HepG2 (cell line): ENCODE results near the gene PNKP. TPM values are rescaled to one million over a fixed set of nuclear protein-coding genes. Genes with fewer than 3 reads are reported as not detected.
A peak's percentile ranks its signal among the peaks of the same experiment; 100 is the strongest.

ENCODE experiments used
- EP300 ChIP-seq, 3 experiments: sonication (generic) in 1 of 3; formaldehyde crosslinking in 1 of 3; IDR thresholded peaks; 2 replicates each; pipeline versions ENCODE4 v1.5.1 to v1.6.1; 2011 to 2020; ENCODE audit warnings: low read depth in 2 of 3, low read length in 2 of 3, borderline replicate concordance in 1 of 3, improper control_type of control experiment in 1 of 3, mild to moderate bottlenecking in 1 of 3, missing genetic modification reagents in 1 of 3, moderate library complexity in 1 of 3
- KLF11 ChIP-seq: IDR thresholded peaks from 2 replicates; pipeline ENCODE4 v1.6.1; 2016; ENCODE audit warnings: missing compliant biosample characterization
- PTBP1 ChIP-seq: fragments of 200-400 bp; formaldehyde crosslinking; IDR thresholded peaks from 2 replicates; pipeline ENCODE4 v1.6.1; 2018; ENCODE audit warnings: low read length, low read depth; ENCODE audit not compliant: poor library complexity, severe bottlenecking
- SOX13 ChIP-seq, 3 experiments: fragments of 450-650 bp in 1 of 3; sonication (generic) in 1 of 3; formaldehyde crosslinking in 1 of 3; IDR thresholded peaks in 2 of 3; conservative IDR thresholded peaks in 1 of 3; 2 replicates each; pipeline versions ENCODE4 v1.5.0 to v1.6.1; 2016 to 2020; ENCODE audit warnings: antibody characterized with exemption in 1 of 3, mild to moderate bottlenecking in 1 of 3, missing compliant biosample characterization in 1 of 3, missing genetic modification reagents in 1 of 3, moderate library complexity in 1 of 3
- YEATS4 ChIP-seq: sonication (generic); formaldehyde crosslinking; IDR thresholded peaks from 2 replicates; pipeline ENCODE4 v1.4.0; 2020; ENCODE audit warnings: missing genetic modification reagents, borderline replicate concordance
- ZBTB7B ChIP-seq: sonication (generic); formaldehyde crosslinking; IDR thresholded peaks from 2 replicates; pipeline ENCODE4 v1.4.0; 2020; ENCODE audit warnings: missing genetic modification reagents
- ZNF33B ChIP-seq: sonication (generic); formaldehyde crosslinking; IDR thresholded peaks from 2 replicates; pipeline ENCODE4 v1.5.1; 2020; ENCODE audit warnings: mild to moderate bottlenecking, missing genetic modification reagents
- ZNF34 ChIP-seq: sonication (generic); formaldehyde crosslinking; IDR thresholded peaks from 2 replicates; pipeline ENCODE4 v1.4.0; 2020; ENCODE audit warnings: mild to moderate bottlenecking, missing genetic modification reagents, borderline replicate concordance
- ZNF619 ChIP-seq: sonication (generic); formaldehyde crosslinking; IDR thresholded peaks from 2 replicates; pipeline ENCODE4 v1.4.0; 2020; ENCODE audit warnings: mild to moderate bottlenecking, missing genetic modification reagents
- polyA plus RNA-seq, 8 experiments: library from polyadenylated mRNA; depleted of rRNA in 3 of 8; stranded (reverse) in 7 of 8; unstranded in 1 of 8; fragments of >200 nt; fragmentation: Illumina TruSeq in 4 of 8; extraction: Trizol in 4 of 8; gene quantifications; 2 replicates each; pipeline versions ENCODE4 v1.2.1 to v1.2.3, GENCODE V29; 2011 to 2016; ENCODE audit warnings: low read depth in 4 of 8, missing spikeins in 1 of 8, mixed read lengths in 1 of 8; ENCODE audit not compliant: insufficient read depth in 1 of 8
- total RNA-seq, 5 experiments: library from RNA; depleted of rRNA; stranded (reverse); fragments of >200 nt; fragmentation: Illumina TruSeq; extraction: Trizol; gene quantifications; 2 replicates each; pipeline ENCODE4 v1.2.3, GENCODE V29; 2016; ENCODE audit warnings: low read depth in 1 of 5
- TF ChIP-seq, protein P1 (sequence below): IDR thresholded peaks from 2 replicates; pipeline ENCODE4 v1.6.1; 2016; ENCODE audit warnings: low read depth
- TF ChIP-seq, protein P2 (sequence below): sonication (generic); formaldehyde crosslinking; IDR thresholded peaks from 2 replicates; pipeline ENCODE4 v1.4.0; 2020; ENCODE audit warnings: missing genetic modification reagents
- TF ChIP-seq, protein P3 (sequence below): sonication (generic); formaldehyde crosslinking; IDR thresholded peaks from 2 replicates; pipeline ENCODE4 v1.9.0; 2021; ENCODE audit warnings: missing genetic modification reagents, borderline replicate concordance
- TF ChIP-seq, protein P4 (sequence below): IDR thresholded peaks from 2 replicates; pipeline ENCODE4 v1.6.1; 2016; ENCODE audit warnings: missing compliant biosample characterization, missing genetic modification reagents, borderline replicate concordance

Gene PNKP
- total and polyA plus RNA-seq, 2 of the 13 experiments (the other 11 are each of a cell fraction or from before 2014, with no cell fraction given): 12.7 to 27.1 TPM

DNA sequence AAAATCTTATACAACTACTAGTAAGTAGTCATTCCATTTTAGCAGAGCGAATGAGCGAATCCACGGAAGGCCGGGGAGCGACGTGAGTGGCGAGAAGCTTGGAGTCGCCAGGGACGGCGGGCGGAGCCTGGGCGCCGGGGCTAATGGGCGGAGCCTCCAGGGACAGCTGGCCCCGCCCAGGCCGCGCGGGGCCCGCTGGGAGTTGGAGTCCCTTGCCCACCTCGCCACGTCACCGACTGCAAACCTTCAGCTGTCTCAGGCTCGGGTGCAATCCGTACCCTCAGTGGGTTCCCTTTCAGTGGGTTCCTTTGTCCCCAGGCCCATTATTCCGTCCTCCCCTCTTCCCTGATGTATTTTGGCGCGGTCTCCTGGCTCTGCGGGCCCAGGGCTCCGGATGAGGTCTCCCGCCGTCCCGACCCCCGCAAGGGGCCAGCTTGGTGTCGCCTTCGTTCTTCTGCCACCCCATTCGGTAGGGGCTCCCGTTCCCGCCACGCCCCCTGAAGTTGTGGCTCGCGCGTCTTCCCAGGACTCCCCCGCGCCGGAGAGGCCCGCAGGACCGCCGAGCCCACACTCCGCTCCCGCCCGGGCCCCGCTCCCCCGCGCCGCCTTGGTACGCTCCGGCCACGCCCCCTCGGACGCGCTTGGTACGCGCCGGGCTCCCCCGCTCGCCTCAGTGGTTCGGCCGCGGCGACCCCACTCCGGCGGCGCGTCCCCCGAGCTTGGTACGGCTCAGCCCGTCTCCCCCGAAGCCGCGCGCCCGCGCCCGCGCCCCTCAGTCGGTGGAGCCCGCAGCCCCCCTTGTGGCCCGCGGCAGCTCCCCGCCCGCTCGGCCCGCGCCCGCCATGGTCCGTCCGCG, 16.7 kb downstream of the PNKP start, which contains the start of gene PTOV1 (continued):
- TF ChIP-seq, protein P1, sequence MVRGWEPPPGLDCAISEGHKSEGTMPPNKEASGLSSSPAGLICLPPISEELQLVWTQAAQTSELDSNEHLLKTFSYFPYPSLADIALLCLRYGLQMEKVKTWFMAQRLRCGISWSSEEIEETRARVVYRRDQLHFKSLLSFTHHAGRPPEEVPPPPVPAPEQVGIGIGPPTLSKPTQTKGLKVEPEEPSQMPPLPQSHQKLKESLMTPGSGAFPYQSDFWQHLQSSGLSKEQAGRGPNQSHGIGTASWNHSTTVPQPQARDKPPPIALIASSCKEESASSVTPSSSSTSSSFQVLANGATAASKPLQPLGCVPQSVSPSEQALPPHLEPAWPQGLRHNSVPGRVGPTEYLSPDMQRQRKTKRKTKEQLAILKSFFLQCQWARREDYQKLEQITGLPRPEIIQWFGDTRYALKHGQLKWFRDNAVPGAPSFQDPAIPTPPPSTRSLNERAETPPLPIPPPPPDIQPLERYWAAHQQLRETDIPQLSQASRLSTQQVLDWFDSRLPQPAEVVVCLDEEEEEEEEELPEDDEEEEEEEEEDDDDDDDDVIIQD (CRISPR knock-in tag): no peak
- 0 out of 4 replicates have a peak, but pooled peaks of 1 of the 2 experiments have one; percentile 35 for TF ChIP-seq EP300 (IDR thresholded peaks at IDR 0.05; ENCODE audit: low read depth in 2 of 2, low read length in 2 of 2)
- TF ChIP-seq EP300 (CRISPR knock-in tag; IDR thresholded peaks at IDR 0.05; ENCODE audit: borderline replicate concordance): peak; percentile 20; the same call in 1 of the 2 replicates
- TF ChIP-seq KLF11 (CRISPR knock-in tag): no peak
- TF ChIP-seq ZNF34 (CRISPR knock-in tag): no peak
- TF ChIP-seq, protein P2, sequence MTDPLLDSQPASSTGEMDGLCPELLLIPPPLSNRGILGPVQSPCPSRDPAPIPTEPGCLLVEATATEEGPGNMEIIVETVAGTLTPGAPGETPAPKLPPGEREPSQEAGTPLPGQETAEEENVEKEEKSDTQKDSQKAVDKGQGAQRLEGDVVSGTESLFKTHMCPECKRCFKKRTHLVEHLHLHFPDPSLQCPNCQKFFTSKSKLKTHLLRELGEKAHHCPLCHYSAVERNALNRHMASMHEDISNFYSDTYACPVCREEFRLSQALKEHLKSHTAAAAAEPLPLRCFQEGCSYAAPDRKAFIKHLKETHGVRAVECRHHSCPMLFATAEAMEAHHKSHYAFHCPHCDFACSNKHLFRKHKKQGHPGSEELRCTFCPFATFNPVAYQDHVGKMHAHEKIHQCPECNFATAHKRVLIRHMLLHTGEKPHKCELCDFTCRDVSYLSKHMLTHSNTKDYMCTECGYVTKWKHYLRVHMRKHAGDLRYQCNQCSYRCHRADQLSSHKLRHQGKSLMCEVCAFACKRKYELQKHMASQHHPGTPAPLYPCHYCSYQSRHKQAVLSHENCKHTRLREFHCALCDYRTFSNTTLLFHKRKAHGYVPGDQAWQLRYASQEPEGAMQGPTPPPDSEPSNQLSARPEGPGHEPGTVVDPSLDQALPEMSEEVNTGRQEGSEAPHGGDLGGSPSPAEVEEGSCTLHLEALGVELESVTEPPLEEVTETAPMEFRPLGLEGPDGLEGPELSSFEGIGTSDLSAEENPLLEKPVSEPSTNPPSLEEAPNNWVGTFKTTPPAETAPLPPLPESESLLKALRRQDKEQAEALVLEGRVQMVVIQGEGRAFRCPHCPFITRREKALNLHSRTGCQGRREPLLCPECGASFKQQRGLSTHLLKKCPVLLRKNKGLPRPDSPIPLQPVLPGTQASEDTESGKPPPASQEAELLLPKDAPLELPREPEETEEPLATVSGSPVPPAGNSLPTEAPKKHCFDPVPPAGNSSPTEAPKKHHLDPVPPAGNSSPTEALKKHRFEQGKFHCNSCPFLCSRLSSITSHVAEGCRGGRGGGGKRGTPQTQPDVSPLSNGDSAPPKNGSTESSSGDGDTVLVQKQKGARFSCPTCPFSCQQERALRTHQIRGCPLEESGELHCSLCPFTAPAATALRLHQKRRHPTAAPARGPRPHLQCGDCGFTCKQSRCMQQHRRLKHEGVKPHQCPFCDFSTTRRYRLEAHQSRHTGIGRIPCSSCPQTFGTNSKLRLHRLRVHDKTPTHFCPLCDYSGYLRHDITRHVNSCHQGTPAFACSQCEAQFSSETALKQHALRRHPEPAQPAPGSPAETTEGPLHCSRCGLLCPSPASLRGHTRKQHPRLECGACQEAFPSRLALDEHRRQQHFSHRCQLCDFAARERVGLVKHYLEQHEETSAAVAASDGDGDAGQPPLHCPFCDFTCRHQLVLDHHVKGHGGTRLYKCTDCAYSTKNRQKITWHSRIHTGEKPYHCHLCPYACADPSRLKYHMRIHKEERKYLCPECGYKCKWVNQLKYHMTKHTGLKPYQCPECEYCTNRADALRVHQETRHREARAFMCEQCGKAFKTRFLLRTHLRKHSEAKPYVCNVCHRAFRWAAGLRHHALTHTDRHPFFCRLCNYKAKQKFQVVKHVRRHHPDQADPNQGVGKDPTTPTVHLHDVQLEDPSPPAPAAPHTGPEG (CRISPR knock-in tag): 0 out of 2 replicates have a peak, but pooled peaks have one; percentile 59
- TF ChIP-seq ZNF33B: peak; percentile 63; the same call in 1 of the 2 replicates
- TF ChIP-seq, protein P3, sequence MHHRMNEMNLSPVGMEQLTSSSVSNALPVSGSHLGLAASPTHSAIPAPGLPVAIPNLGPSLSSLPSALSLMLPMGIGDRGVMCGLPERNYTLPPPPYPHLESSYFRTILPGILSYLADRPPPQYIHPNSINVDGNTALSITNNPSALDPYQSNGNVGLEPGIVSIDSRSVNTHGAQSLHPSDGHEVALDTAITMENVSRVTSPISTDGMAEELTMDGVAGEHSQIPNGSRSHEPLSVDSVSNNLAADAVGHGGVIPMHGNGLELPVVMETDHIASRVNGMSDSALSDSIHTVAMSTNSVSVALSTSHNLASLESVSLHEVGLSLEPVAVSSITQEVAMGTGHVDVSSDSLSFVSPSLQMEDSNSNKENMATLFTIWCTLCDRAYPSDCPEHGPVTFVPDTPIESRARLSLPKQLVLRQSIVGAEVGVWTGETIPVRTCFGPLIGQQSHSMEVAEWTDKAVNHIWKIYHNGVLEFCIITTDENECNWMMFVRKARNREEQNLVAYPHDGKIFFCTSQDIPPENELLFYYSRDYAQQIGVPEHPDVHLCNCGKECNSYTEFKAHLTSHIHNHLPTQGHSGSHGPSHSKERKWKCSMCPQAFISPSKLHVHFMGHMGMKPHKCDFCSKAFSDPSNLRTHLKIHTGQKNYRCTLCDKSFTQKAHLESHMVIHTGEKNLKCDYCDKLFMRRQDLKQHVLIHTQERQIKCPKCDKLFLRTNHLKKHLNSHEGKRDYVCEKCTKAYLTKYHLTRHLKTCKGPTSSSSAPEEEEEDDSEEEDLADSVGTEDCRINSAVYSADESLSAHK (CRISPR knock-in tag): no peak
- no peak for TF ChIP-seq PTBP1
- peak; percentile 96 for TF ChIP-seq YEATS4 (CRISPR knock-in tag)
- TF ChIP-seq, protein P4, sequence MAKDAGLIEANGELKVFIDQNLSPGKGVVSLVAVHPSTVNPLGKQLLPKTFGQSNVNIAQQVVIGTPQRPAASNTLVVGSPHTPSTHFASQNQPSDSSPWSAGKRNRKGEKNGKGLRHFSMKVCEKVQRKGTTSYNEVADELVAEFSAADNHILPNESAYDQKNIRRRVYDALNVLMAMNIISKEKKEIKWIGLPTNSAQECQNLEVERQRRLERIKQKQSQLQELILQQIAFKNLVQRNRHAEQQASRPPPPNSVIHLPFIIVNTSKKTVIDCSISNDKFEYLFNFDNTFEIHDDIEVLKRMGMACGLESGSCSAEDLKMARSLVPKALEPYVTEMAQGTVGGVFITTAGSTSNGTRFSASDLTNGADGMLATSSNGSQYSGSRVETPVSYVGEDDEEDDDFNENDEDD (CRISPR knock-in tag): peak; percentile 59; the same call in 1 of the 2 replicates
- no peak; the same call in 1 of the 2 replicates for TF ChIP-seq ZNF619 (CRISPR knock-in tag)
- TF ChIP-seq SOX13 (IDR thresholded peaks at IDR 0.05): peak; percentile 12; the same call in 1 of the 2 replicates
- no peak for TF ChIP-seq SOX13 (CRISPR knock-in tag; conservative IDR thresholded peaks at IDR 0.05 in 1 of 2, IDR thresholded peaks at IDR 0.05 in 1 of 2)
- peak; percentile 79 for TF ChIP-seq ZBTB7B (CRISPR knock-in tag)
